Tibial nerve (tissue), 4 donors: ENCODE measurements around the gene TEX44.

Experiments used
- EP300 ChIP-seq, 2 donors: sonication (generic); formaldehyde crosslinking; IDR thresholded peaks; one replicate each; pipeline ENCODE4 v1.6.1; 2017; ENCODE audit warnings: antibody characterized with exemption in 2 of 2, mild to moderate bottlenecking in 1 of 2
- TF ChIP-seq, protein P1 (sequence below), 5 experiments: fragments of 200-600 bp in 3 of 5; fragments of 450-650 bp in 2 of 5; sonication (generic) in 3 of 5; IDR thresholded peaks; one replicate each; pipeline ENCODE4 v1.5.1; 2016 to 2019; ENCODE audit warnings: antibody characterized with exemption in 5 of 5, mild to moderate bottlenecking in 3 of 5, moderate library complexity in 2 of 5

- TF ChIP-seq, protein P1, sequence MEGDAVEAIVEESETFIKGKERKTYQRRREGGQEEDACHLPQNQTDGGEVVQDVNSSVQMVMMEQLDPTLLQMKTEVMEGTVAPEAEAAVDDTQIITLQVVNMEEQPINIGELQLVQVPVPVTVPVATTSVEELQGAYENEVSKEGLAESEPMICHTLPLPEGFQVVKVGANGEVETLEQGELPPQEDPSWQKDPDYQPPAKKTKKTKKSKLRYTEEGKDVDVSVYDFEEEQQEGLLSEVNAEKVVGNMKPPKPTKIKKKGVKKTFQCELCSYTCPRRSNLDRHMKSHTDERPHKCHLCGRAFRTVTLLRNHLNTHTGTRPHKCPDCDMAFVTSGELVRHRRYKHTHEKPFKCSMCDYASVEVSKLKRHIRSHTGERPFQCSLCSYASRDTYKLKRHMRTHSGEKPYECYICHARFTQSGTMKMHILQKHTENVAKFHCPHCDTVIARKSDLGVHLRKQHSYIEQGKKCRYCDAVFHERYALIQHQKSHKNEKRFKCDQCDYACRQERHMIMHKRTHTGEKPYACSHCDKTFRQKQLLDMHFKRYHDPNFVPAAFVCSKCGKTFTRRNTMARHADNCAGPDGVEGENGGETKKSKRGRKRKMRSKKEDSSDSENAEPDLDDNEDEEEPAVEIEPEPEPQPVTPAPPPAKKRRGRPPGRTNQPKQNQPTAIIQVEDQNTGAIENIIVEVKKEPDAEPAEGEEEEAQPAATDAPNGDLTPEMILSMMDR (IDR thresholded peaks at IDR 0.05): no peak
- no peak for TF ChIP-seq EP300 (IDR thresholded peaks at IDR 0.05)
Measured at GRCh38 chr2:231548752-231549151, 43.9 kb upstream of the TEX44 start.
